IPS-20b (cell line): ENCODE measurements around the gene TDO2.

Experiments used
- H3K27ac ChIP-seq: one replicate; pipeline ENCODE4 v1.5.1; 2013; ENCODE audit warnings: low read length
- H3K27me3 ChIP-seq: 2 replicates; pipeline ENCODE4 v1.6.1; 2013; ENCODE audit warnings: mild to moderate bottlenecking, low read length, inconsistent platforms; ENCODE audit not compliant: insufficient read depth
- H3K36me3 ChIP-seq: 2 replicates; pipeline ENCODE4 v1.6.1; 2013; ENCODE audit warnings: low read depth, mild to moderate bottlenecking, inconsistent platforms, low read length, moderate library complexity; ENCODE audit not compliant: insufficient read depth
- H3K4me1 ChIP-seq: 2 replicates; pipeline ENCODE4 v1.6.1; 2013; ENCODE audit warnings: mild to moderate bottlenecking, control low read depth, inconsistent platforms, low read length, moderate library complexity; ENCODE audit not compliant: insufficient read depth
- H3K4me3 ChIP-seq: 2 replicates; pipeline ENCODE4 v1.5.1; 2013; ENCODE audit warnings: mild to moderate bottlenecking, low read length, inconsistent platforms
- H3K9ac ChIP-seq: 2 replicates; pipeline ENCODE4 v1.6.1; 2013; ENCODE audit warnings: low read depth, mild to moderate bottlenecking, inconsistent platforms, low read length, moderate library complexity
- H3K9me3 ChIP-seq: 2 replicates; pipeline ENCODE4 v1.6.1; 2013; ENCODE audit warnings: mild to moderate bottlenecking, low read depth, low read length, inconsistent platforms; ENCODE audit not compliant: insufficient read depth

The TDO2 gene

DNA sequence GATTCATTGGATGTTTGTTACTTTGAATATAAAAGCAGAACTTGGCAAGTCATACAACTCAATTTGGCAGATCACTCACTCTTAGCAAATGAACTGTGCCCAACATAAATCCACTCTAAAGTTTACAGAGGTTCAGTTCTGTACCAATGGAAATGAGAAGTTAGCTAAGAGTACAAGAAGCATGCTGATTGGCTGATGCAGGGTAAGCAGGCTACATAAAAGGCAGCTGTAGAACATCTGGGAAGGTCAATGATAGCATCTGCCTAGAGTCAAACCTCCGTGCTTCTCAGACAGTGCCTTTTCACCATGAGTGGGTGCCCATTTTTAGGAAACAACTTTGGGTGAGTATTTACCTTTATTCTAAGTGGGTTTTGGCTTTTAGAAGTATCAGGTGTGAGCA, at the start of gene TDO2:
Gene TDO2, plus strand, starts transcription at position 244 of the 400 bp plus-strand sequence. Its CDS starts 63 bp downstream, at position 307.
- H3K27ac ChIP-seq: no peak within 1 kb of the TSS

GRCh38 chr4:155854582-155855226, 48.8 kb upstream of the TDO2 start:
- H3K4me1 ChIP-seq: no peaks in the 10 kb centered on the region
- no peaks in the 10 kb centered on the region; the same call in 1 of the 2 replicates for H3K9me3 ChIP-seq
- no peaks in the 10 kb centered on the region for H3K27me3 ChIP-seq
- no peak overlapping the region for H3K27ac ChIP-seq
- H3K36me3 ChIP-seq: no peaks in the 10 kb centered on the region
- no peak overlapping the region for H3K4me3 ChIP-seq
- no peak overlapping the region for H3K9ac ChIP-seq

More for the DNA sequence above, at the start of gene TDO2:
- Histone ChIP-seq H3K4me3 (no peak within 1 kb of the TSS), H3K9ac (no peak within 1 kb of the TSS), H3K4me1 (peaks cover 6% of the 10 kb centered on the region; the same call in 1 of the 2 replicates), H3K27me3 (no peaks in the 10 kb centered on the region), H3K9me3 (no peaks in the 10 kb centered on the region; the same call in 1 of the 2 replicates), H3K36me3 (no peaks in the 10 kb centered on the region)

DNA sequence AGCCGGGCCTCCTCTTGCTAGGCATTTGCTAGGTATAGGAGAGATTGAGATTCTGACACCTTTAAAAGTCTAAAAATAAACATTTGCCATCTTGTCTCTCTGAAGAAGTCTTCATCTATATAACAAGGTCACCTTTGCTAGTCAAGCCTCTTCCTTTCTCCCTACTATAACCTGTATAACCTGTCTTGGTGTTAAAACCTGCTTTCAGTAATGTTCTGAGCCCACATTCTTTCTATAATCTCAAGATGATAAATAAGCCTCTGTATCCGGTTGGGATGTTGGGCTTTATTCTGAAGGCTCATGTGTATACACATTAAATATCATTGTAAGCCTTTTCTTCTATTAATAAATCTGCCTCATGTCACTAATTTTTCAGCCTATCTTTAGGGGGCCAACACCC, 47.6 kb upstream of the TDO2 start:
- Histone ChIP-seq H3K4me1 (no peaks in the 10 kb centered on the region), H3K27ac (no peak overlapping the region), H3K4me3 (no peak overlapping the region), H3K36me3 (no peaks in the 10 kb centered on the region), H3K9ac (no peak overlapping the region), H3K27me3 (no peaks in the 10 kb centered on the region), H3K9me3 (no peaks in the 10 kb centered on the region; the same call in 1 of the 2 replicates)

GRCh38 chr4:155866177-155866576, 37.3 kb upstream of the TDO2 start, which contains the start of gene ASIC5:
Gene ASIC5 (minus strand): TSS chr4:155866277. CDS start chr4:155866226, 51 bp downstream.
- Histone ChIP-seq H3K4me3 (no peak within 1 kb of the TSS), H3K27ac (no peak within 1 kb of the TSS), H3K4me1 (no peaks in the 10 kb centered on the region)

GRCh38 chr4:155875878-155876277, 27.6 kb upstream of the TDO2 start:
- H3K4me1 ChIP-seq: no peaks in the 10 kb centered on the region
- H3K27me3 ChIP-seq: no peaks in the 10 kb centered on the region
- no peak overlapping the region for H3K4me3 ChIP-seq
- no peak overlapping the region for H3K27ac ChIP-seq
- no peak overlapping the region for H3K9ac ChIP-seq
- no peaks in the 10 kb centered on the region; the same call in 1 of the 2 replicates for H3K9me3 ChIP-seq
- H3K36me3 ChIP-seq: no peaks in the 10 kb centered on the region

More at GRCh38 chr4:155866177-155866576, 37.3 kb upstream of the TDO2 start, which contains the start of gene ASIC5:
- H3K9ac ChIP-seq: no peak within 1 kb of the TSS
- H3K36me3 ChIP-seq: no peaks in the 10 kb centered on the region
- H3K27me3 ChIP-seq: no peaks in the 10 kb centered on the region
- peaks cover 24% of the 10 kb centered on the region for H3K9me3 ChIP-seq

- Histone ChIP-seq H3K9me3 (no peaks in the 10 kb centered on the region; the same call in 1 of the 2 replicates), H3K9ac (no peak overlapping the region), H3K4me3 (no peak overlapping the region), H3K36me3 (no peaks in the 10 kb centered on the region), H3K4me1 (no peaks in the 10 kb centered on the region), H3K27me3 (no peaks in the 10 kb centered on the region), H3K27ac (no peak overlapping the region)
Measured at GRCh38 chr4:155877971-155878370, 25.5 kb upstream of the TDO2 start.

DNA sequence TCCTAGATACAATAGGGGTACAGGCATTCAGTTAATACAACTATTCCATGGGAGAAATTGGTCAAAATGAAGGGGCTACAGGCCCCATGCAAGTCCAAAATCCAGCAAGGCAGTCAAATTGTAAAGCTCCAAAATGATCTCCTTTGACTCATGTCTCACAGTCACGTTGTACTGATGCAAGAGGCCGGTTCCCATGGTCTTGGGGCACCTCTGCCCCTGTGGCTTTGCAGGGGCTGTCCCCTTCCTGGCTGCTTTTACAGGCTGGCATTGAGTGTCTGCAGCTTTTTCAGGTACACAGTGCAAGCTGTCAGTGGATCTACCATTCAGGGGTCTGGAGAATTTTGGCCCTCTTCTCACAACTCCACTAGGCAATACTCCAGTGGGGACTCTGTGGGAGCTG, 24.9 kb upstream of the TDO2 start:
- peaks cover under 1% of the 10 kb centered on the region; the same call in 1 of the 2 replicates for H3K9me3 ChIP-seq
- H3K27me3 ChIP-seq: no peaks in the 10 kb centered on the region
- no peak overlapping the region for H3K9ac ChIP-seq
- no peak overlapping the region for H3K4me3 ChIP-seq
- no peak overlapping the region for H3K27ac ChIP-seq
- H3K36me3 ChIP-seq: no peaks in the 10 kb centered on the region
- no peaks in the 10 kb centered on the region for H3K4me1 ChIP-seq

DNA sequence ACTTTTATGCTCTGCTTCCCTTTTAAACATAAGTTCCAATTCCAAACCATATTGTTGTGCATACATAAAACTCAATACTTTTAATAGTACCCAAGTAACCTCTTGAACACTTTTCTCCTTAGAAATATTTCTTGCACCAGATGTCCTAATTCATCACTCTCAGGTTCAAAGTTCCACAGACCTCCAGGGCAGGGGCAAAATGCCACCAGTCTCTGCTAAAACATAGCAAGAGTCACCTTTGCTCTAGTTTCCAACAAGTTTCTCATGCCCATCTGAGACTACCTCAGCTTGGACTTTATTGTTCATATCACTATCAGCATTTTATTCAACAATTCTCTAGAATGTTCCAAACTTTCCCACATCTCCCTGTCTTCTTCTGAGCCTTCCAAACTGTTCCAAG, 23.7 kb upstream of the TDO2 start:
- Histone ChIP-seq H3K27me3 (no peaks in the 10 kb centered on the region), H3K9me3 (peaks cover 4% of the 10 kb centered on the region; the same call in 1 of the 2 replicates), H3K4me3 (no peak overlapping the region), H3K36me3 (no peaks in the 10 kb centered on the region), H3K27ac (no peak overlapping the region), H3K4me1 (no peaks in the 10 kb centered on the region), H3K9ac (no peak overlapping the region)

DNA sequence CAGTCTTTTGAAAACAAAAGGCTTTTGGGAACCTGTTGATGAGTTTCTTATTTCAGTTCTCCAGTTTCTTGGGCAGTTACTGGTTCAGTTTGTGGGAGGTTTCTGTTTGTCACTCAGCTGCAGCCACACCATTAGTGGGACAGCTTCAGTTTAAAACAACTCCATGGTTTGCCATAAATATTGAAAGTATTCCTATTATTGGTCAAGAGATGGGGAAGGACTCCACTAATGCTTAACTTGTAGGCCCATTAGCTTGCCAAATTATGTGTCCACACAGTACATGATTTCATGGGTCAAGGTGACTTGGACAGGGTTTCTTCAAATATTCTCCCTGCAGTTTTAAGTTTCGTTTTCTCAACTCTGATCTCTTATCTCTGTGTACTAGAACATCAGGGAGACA, 21.9 kb upstream of the TDO2 start:
- Histone ChIP-seq H3K27ac (no peak overlapping the region), H3K9ac (no peak overlapping the region), H3K27me3 (no peaks in the 10 kb centered on the region), H3K9me3 (peaks cover 4% of the 10 kb centered on the region; the same call in 1 of the 2 replicates), H3K4me3 (no peak overlapping the region), H3K36me3 (no peaks in the 10 kb centered on the region), H3K4me1 (no peaks in the 10 kb centered on the region)

DNA sequence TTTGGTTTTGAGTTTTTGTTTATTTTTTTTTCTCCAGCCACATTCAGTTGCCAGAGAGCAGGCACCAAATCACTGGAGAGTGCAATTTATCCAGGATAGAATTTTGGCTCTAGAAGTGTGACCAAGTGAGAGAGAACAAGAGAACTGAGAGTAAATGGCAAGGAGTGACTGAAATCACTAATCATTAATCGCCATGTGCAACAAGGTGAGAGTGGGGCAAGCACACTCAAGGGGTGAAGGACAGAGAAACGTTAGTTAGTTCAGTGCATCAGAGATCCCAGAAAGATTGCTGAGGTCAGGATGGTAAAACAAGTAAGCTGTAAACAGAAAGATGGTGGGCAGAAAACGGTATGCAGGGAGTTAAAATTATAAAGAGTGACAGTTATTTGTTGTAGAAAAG, 19.6 kb upstream of the TDO2 start:
- Histone ChIP-seq H3K9me3 (peaks cover 4% of the 10 kb centered on the region; the same call in 1 of the 2 replicates), H3K27me3 (no peaks in the 10 kb centered on the region), H3K4me3 (no peak overlapping the region), H3K27ac (no peak overlapping the region), H3K36me3 (no peaks in the 10 kb centered on the region), H3K4me1 (no peaks in the 10 kb centered on the region), H3K9ac (no peak overlapping the region)

DNA sequence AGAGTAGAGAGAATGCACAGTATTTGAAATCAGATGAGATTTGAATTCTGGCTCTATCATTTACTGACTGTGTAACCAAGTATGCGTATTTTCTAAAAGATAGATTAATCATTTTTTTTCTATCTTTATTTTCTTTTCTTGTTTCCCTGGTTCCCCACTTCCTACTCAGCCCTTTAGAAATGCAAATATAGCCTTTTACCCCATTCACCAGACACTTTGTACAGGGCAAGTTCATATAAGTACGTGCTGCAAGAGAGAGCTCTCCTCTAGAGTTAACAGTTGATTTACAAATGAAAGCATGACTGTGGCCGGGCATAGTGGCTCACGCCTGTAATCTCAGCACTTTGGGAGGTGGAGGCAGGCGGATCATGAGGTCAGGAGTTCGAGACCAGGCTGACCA, 17.8 kb upstream of the TDO2 start:
- H3K4me1 ChIP-seq: no peaks in the 10 kb centered on the region
- H3K9ac ChIP-seq: no peak overlapping the region
- H3K9me3 ChIP-seq: peaks cover 8% of the 10 kb centered on the region
- no peaks in the 10 kb centered on the region for H3K27me3 ChIP-seq
- H3K27ac ChIP-seq: no peak overlapping the region
- no peaks in the 10 kb centered on the region for H3K36me3 ChIP-seq
- H3K4me3 ChIP-seq: no peak overlapping the region

GRCh38 chr4:155887045-155887444, 16.5 kb upstream of the TDO2 start:
- H3K4me1 ChIP-seq: no peaks in the 10 kb centered on the region
- no peak overlapping the region for H3K9ac ChIP-seq
- H3K36me3 ChIP-seq: no peaks in the 10 kb centered on the region
- H3K27ac ChIP-seq: no peak overlapping the region
- peaks cover 8% of the 10 kb centered on the region for H3K9me3 ChIP-seq
- no peak overlapping the region for H3K4me3 ChIP-seq
- H3K27me3 ChIP-seq: no peaks in the 10 kb centered on the region
